Calu3 (cell line): ENCODE measurements around the gene DOCK8. TPM values are rescaled to one million over a fixed set of nuclear protein-coding genes. Genes with fewer than 3 reads are reported as not detected.
A peak's percentile ranks its signal among the peaks of the same experiment; 100 is the strongest.

Experiments
- BruUV-seq: library from RNA; stranded (reverse); fragments of 400-500 nt; replicated peaks from 2 replicates; lab custom pipeline; 2021; lab: Mats Ljungman, UMichigan
- CTCF ChIA-PET: fragments of 300-600 bp; sonication (Branson Sonifier 250); formaldehyde crosslinking; loops from one replicate; lab custom pipeline; 2022; ENCODE audit warnings: antibody characterized with exemption; lab: Charles Lee
- DNase-seq: peaks from one replicate; pipeline ENCODE4 v3.0.0; 2022
- H3K27ac Mint-ChIP-seq: one replicate; pipeline ENCODE4 v1.8.0; 2022; ENCODE audit warnings: mixed read lengths; ENCODE audit not compliant: unreplicated experiment
- H3K27me3 Mint-ChIP-seq: one replicate; pipeline ENCODE4 v1.8.0; 2022; ENCODE audit warnings: mixed read lengths; ENCODE audit not compliant: unreplicated experiment
- H3K36me3 Mint-ChIP-seq: one replicate; pipeline ENCODE4 v1.8.0; 2022; ENCODE audit warnings: mild to moderate bottlenecking, moderate library complexity, mixed read lengths; ENCODE audit not compliant: insufficient read depth, unreplicated experiment
- H3K4me1 Mint-ChIP-seq: one replicate; pipeline ENCODE4 v1.8.0; 2022; ENCODE audit warnings: mild to moderate bottlenecking, low read depth, mixed read lengths; ENCODE audit not compliant: unreplicated experiment
- H3K4me3 Mint-ChIP-seq: one replicate; pipeline ENCODE4 v1.8.0; 2022; ENCODE audit warnings: mild to moderate bottlenecking, low read depth, moderate library complexity, mixed read lengths; ENCODE audit not compliant: unreplicated experiment
- H3K9me3 Mint-ChIP-seq: one replicate; pipeline ENCODE4 v1.8.0; 2022; ENCODE audit warnings: low read depth, mixed read lengths; ENCODE audit not compliant: unreplicated experiment
- intact Hi-C: fragments of 100-400 bp; cut with micrococcal nuclease; formaldehyde crosslinking; loops from one replicate; pipeline ENCODE4 v1.10.0; 2022; ENCODE audit not compliant: unreplicated experiment
- total RNA-seq: library from RNA; stranded (reverse); gene quantifications from 2 replicates; pipeline ENCODE4 v1.2.3, GENCODE V29; 2022
- TF ChIP-seq, protein P1 (sequence below): fragments of 200-600 bp; IDR thresholded peaks from one replicate; pipeline ENCODE4 v1.8.0; 2022; ENCODE audit warnings: antibody characterized with exemption; ENCODE audit not compliant: unreplicated experiment

DOCK8 gene
- total RNA-seq, 1 experiment from 2014 or later: 0.50 TPM

DNA sequence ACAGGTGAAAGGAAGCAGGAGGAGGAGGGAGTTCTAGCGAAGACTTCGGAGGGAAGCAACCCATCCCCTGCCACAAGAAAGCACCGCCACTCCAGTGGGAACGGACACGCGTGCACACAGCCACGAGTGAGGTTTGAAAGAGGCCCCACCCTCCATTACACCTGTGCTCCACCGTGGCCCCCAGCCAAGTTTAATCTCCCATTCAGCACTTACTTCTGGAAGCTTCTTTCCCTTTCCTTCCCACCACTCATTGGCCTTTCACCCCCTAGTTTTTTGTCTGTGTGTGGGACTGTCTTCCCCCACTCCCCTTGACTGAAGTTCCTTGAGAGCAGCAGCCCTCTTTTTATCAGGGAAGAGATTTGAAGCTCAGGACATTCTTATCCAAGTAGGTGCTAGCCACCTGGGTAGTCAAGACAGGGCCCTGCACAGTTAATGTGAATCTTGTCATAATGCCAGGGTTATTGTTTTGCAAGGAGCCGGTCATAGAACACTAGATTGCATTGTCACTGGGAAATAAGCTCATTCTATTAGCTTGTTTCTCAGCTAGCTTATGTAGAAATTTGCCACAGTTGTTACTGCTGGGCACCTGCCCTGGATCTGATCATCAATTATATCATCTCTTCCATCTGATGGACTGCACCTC lies 256.0 kb downstream of the DOCK8 start:
- TF ChIP-seq, protein P1, sequence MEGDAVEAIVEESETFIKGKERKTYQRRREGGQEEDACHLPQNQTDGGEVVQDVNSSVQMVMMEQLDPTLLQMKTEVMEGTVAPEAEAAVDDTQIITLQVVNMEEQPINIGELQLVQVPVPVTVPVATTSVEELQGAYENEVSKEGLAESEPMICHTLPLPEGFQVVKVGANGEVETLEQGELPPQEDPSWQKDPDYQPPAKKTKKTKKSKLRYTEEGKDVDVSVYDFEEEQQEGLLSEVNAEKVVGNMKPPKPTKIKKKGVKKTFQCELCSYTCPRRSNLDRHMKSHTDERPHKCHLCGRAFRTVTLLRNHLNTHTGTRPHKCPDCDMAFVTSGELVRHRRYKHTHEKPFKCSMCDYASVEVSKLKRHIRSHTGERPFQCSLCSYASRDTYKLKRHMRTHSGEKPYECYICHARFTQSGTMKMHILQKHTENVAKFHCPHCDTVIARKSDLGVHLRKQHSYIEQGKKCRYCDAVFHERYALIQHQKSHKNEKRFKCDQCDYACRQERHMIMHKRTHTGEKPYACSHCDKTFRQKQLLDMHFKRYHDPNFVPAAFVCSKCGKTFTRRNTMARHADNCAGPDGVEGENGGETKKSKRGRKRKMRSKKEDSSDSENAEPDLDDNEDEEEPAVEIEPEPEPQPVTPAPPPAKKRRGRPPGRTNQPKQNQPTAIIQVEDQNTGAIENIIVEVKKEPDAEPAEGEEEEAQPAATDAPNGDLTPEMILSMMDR: no peak
- intact Hi-C loops: no loop called here
- Mint-ChIP-seq H3K4me3 (peak overlapping the region; percentile 86), H3K9me3 (no peaks in the 10 kb centered on the region), H3K36me3 (peaks cover 16% of the 10 kb centered on the region), H3K27ac (peak overlapping the region; percentile 31), H3K4me1 (peaks cover 16% of the 10 kb centered on the region), H3K27me3 (no peaks in the 10 kb centered on the region)
- BruUV-seq: no TSS peak
- CTCF ChIA-PET: interaction anchor here (0.6 kb wide), 1 partner anchor 14 kb away, joined by 3 read pairs; no protein-coding TSS in a partner anchor
- no peak for DNase-seq

DNA sequence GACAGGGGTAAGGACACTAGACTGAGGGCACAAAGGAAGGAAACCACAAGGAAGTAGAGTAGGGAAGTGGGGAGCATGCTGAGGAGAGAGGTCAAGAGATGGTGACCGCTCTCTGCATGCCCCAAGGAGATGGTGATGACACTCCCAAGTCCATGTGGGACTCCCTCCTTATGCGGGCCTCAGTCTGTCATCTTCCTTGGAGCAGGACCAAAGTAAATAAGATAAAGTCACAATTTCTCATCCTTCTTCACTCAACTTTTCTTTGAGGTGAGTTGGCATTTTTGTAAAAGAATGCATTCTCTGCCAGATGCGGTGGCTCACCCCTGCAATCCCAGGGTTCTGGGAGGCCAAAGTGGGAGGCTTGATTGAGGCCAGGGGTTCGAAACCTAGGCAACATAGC lies 256.7 kb downstream of the DOCK8 start:
- H3K9me3 Mint-ChIP-seq: no peaks in the 10 kb centered on the region
- TF ChIP-seq, protein P1: no peak
- CTCF ChIA-PET: interaction anchor here (0.6 kb wide), 1 partner anchor 15 kb away, joined by 3 read pairs; no protein-coding TSS in a partner anchor
- peaks cover 16% of the 10 kb centered on the region for H3K36me3 Mint-ChIP-seq
- peaks cover 16% of the 10 kb centered on the region for H3K4me1 Mint-ChIP-seq
- H3K4me3 Mint-ChIP-seq: peak overlapping the region; percentile 86
- no peaks in the 10 kb centered on the region for H3K27me3 Mint-ChIP-seq
- intact Hi-C loops: no loop called here
- DNase-seq: no peak
- no peak overlapping the region for H3K27ac Mint-ChIP-seq
- BruUV-seq: no TSS peak

DNA sequence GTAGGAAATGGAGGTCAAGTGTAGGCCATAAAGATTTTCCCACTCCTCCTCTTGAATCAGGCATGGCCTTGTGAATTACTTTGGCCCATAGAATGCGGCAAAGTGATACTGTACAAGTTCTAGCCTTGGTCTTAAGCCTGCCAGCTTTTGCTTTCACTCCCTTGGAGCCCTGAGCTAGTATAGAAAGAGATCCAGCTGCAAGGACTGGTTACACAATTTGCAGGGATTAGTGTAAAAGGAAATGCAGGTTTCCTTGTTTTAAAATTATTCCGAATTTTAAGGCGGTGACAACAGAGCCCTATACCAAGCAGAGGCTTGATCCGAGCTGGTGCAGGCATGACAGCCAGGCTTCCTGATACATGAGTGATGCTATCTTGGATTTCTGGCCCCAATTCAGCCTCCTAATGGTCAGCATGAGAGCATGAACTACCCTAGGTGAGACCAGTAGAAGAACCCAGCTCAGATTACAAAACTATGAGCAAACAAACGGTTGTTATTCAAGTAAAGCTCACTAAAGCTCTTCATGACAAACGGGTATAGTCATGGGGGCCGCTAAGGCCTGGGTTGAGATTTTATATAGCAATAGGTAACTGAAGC lies 257.9 kb downstream of the DOCK8 start:
- peaks cover 16% of the 10 kb centered on the region for H3K36me3 Mint-ChIP-seq
- no peaks in the 10 kb centered on the region for H3K27me3 Mint-ChIP-seq
- BruUV-seq: no TSS peak
- H3K27ac Mint-ChIP-seq: no peak overlapping the region
- peaks cover 16% of the 10 kb centered on the region for H3K4me1 Mint-ChIP-seq
- no peak overlapping the region for H3K4me3 Mint-ChIP-seq
- intact Hi-C loops: no loop called here
- no peaks in the 10 kb centered on the region for H3K9me3 Mint-ChIP-seq
- TF ChIP-seq, protein P1: no peak
- CTCF ChIA-PET: no interaction called here
- DNase-seq: no peak

DNA sequence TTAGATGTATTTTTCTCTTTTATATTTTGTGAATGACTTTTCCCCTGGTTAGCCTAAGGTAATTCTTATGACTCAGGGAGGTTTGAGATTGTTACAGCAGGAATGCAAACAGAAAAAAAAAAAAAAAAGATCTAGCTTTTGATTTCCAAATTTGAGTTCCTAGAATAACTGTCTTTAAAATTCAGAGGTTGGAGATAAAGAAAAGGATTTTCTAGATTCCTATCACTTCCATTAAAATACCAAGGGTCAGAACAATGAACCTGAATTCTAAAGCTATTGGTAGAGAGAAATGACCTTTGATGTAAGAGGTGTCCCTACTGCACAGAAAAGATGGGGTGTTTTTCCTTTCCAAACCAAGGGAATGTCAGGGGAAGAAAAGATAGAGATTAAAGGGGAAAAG lies 262.5 kb downstream of the DOCK8 start:
- H3K4me3 Mint-ChIP-seq: no peak overlapping the region
- H3K27me3 Mint-ChIP-seq: no peaks in the 10 kb centered on the region
- H3K36me3 Mint-ChIP-seq: no peaks in the 10 kb centered on the region
- intact Hi-C loops: no loop called here
- H3K4me1 Mint-ChIP-seq: no peaks in the 10 kb centered on the region
- no peak overlapping the region for H3K27ac Mint-ChIP-seq
- no peaks in the 10 kb centered on the region for H3K9me3 Mint-ChIP-seq
- CTCF ChIA-PET: interaction anchor here (0.7 kb wide), 1 partner anchor 1170 kb away, joined by 5 read pairs; no protein-coding TSS in a partner anchor
- no peak for DNase-seq
- TF ChIP-seq, protein P1: no peak
- no TSS peak for BruUV-seq
